DND-41 (cell line): ENCODE results near the gene MAGI1.
"Not testable (repeated sequence)": the region's sequence is repeated elsewhere in the genome, so short reads cannot be mapped to it uniquely, and the experiment has no call there.

Experiments used
- ATAC-seq: fragments of 200-7000 bp; cut with Tn5 transposase; 3 replicates; pipeline ENCODE4 v1.9.1; 2021; ENCODE audit warnings: low read depth; ENCODE audit not compliant: insufficient read depth
- DNase-seq: peaks from one replicate; pipeline ENCODE4 v3.0.0-alpha.2; 2020
- H2AFZ ChIP-seq: 2 replicates; pipeline ENCODE4 v1.6.0; 2012; ENCODE audit warnings: low read depth, low read length
- H3K27ac ChIP-seq: 2 replicates; pipeline ENCODE4 v1.5.1; 2012; ENCODE audit warnings: low read length, inconsistent platforms
- H3K27me3 ChIP-seq: fragments of 200-600 bp; sonication (generic); 2 replicates; pipeline ENCODE4 v1.6.0; 2012; ENCODE audit warnings: low read length, mild to moderate bottlenecking, inconsistent platforms; ENCODE audit not compliant: insufficient read depth, poor library complexity
- H3K36me3 ChIP-seq: 2 replicates; pipeline ENCODE4 v1.5.1; 2012; ENCODE audit warnings: low read length, inconsistent platforms; ENCODE audit not compliant: insufficient read depth
- H3K4me1 ChIP-seq: 2 replicates; pipeline ENCODE4 v1.5.1; 2012; ENCODE audit warnings: mild to moderate bottlenecking, low read length; ENCODE audit not compliant: insufficient read depth
- H3K4me2 ChIP-seq: 2 replicates; pipeline ENCODE4 v1.6.0; 2012; ENCODE audit warnings: mild to moderate bottlenecking, moderate library complexity, low read length, inconsistent platforms; ENCODE audit not compliant: insufficient read depth
- H3K4me3 ChIP-seq, 2 experiments: fragments of 200-600 bp in 1 of 2; shearing (Covaris generic) in 1 of 2; 2 replicates each; pipeline ENCODE4 v1.5.1; 2012 to 2016; ENCODE audit warnings: inconsistent platforms in 2 of 2, low read length in 2 of 2, mild to moderate bottlenecking in 2 of 2, low read depth in 1 of 2, moderate library complexity in 1 of 2
- H3K79me2 ChIP-seq: 2 replicates; pipeline ENCODE4 v1.6.0; 2012; ENCODE audit warnings: low read length, inconsistent platforms; ENCODE audit not compliant: insufficient read depth
- H3K9ac ChIP-seq: 2 replicates; pipeline ENCODE4 v1.6.0; 2012; ENCODE audit warnings: low read depth, mild to moderate bottlenecking, inconsistent platforms, low read length, moderate library complexity
- H3K9me3 ChIP-seq: 2 replicates; pipeline ENCODE4 v1.5.1; 2012; ENCODE audit warnings: low read length, moderate library complexity, mild to moderate bottlenecking, inconsistent platforms; ENCODE audit not compliant: insufficient read depth, severe bottlenecking
- H4K20me1 ChIP-seq: 2 replicates; pipeline ENCODE4 v1.6.0; 2012; ENCODE audit warnings: low read length; ENCODE audit not compliant: insufficient read depth
- EZH2 ChIP-seq: IDR thresholded peaks from 3 replicates; pipeline ENCODE4 v1.6.1; 2012; ENCODE audit warnings: borderline replicate concordance, low read depth, mild to moderate bottlenecking, moderate library complexity, low read length, inconsistent platforms; ENCODE audit not compliant: severe bottlenecking
- TF ChIP-seq, protein P1 (sequence below): IDR thresholded peaks from 2 replicates; pipeline ENCODE4 v1.5.1; 2012; ENCODE audit warnings: borderline replicate concordance, low read length, moderate library complexity, mild to moderate bottlenecking; ENCODE audit not compliant: poor library complexity, severe bottlenecking; ENCODE audit errors: extremely low read depth

Gene MAGI1

DNA sequence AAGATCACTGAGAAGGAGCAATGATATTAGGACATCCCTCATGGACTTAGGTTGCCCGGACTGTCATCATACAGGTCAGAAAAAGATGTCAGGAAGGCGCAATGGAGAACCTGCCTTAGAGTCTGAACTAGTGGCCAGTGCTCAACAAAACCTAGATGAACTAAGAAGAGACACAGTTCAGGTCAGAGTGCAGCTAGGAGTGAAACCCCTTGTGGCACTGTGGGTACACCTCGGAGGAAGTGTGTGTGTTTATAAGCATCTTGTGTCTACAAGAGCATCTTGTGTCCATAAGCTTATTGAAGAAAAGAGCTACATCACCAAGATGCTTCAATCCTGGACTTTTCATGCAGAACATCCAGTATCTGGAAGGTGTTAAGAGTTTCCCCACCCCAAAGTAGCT is 315.7 kb downstream of the MAGI1 start:
- Histone ChIP-seq H3K27me3 (no peaks in the 10 kb centered on the region), H3K36me3 (no peaks in the 10 kb centered on the region), H4K20me1 (no peaks in the 10 kb centered on the region), H3K4me3 (no peak overlapping the region), H3K4me1 (no peaks in the 10 kb centered on the region), H3K9ac (no peak overlapping the region), H3K79me2 (no peaks in the 10 kb centered on the region), H3K27ac (no peak overlapping the region), H2AFZ (no peak overlapping the region), H3K4me2 (no peak overlapping the region), H3K9me3 (no peaks in the 10 kb centered on the region)
- no peak for TF ChIP-seq EZH2
- TF ChIP-seq, protein P1, sequence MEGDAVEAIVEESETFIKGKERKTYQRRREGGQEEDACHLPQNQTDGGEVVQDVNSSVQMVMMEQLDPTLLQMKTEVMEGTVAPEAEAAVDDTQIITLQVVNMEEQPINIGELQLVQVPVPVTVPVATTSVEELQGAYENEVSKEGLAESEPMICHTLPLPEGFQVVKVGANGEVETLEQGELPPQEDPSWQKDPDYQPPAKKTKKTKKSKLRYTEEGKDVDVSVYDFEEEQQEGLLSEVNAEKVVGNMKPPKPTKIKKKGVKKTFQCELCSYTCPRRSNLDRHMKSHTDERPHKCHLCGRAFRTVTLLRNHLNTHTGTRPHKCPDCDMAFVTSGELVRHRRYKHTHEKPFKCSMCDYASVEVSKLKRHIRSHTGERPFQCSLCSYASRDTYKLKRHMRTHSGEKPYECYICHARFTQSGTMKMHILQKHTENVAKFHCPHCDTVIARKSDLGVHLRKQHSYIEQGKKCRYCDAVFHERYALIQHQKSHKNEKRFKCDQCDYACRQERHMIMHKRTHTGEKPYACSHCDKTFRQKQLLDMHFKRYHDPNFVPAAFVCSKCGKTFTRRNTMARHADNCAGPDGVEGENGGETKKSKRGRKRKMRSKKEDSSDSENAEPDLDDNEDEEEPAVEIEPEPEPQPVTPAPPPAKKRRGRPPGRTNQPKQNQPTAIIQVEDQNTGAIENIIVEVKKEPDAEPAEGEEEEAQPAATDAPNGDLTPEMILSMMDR, result no peak
- DNase-seq (no peak), ATAC-seq (no peak)

DNA sequence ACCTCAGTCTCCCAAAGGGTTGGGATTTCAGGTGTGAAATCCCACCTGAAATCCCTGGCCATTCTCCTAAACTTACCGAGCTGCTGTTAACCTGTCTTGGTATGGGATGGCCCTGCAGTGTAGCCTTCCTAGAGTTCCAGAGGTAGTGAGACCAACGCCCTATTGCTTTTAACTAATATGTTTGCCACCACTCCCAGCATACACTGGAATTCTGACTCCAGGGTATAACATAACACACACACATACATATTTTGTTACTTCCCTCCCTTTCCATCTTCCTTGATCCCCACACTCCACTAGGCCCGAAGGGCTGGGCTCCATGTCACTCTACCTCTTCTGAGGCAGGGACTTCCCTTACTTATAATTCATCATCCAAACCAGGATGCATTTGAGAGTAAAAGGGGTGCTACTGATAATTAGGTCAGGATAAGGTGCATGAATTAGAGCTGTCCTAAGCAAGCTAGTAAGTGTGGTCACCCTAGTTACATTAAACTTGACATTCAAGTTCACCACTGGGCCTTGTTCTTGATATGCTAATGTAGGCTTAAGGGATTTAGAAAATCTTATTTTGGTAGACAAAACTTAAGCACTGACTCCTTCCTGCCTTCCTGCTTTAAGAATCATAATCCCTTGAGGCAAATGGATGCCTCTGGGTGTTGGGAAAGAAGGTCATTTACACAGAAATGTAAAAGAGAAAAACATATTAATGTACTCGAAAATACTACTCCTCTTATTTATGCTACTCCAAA is 317.6 kb downstream of the MAGI1 start:
- Histone ChIP-seq H3K4me3 (no peak overlapping the region), H3K27me3 (no peaks in the 10 kb centered on the region), H3K4me2 (no peak overlapping the region), H3K9me3 (no peaks in the 10 kb centered on the region), H4K20me1 (no peaks in the 10 kb centered on the region), H3K27ac (no peak overlapping the region), H3K79me2 (no peaks in the 10 kb centered on the region), H2AFZ (no peak overlapping the region), H3K4me1 (no peaks in the 10 kb centered on the region), H3K36me3 (no peaks in the 10 kb centered on the region), H3K9ac (no peak overlapping the region)
- TF ChIP-seq, protein P1, result no peak
- TF ChIP-seq EZH2, result no peak
- ATAC-seq (no peak), DNase-seq (no peak)

DNA sequence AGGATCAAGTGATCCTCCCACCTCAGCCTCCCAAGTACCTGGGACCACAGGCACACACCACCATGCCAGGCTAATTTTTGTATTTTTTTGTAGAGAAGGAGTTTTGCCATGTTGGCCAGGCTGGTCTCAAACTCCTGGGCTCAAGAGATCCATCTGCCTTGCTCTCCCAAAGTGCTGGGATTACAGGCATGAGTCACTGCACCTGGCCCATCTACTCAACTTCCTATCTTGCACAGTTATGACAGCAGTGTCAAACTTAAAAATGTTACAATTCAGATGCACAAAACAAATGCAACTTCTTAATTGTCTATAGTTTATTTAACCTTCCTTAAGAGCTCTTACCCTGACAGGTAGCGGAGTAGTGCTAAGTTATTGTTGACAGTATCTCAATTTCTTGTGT is 319.1 kb downstream of the MAGI1 start:
- H3K36me3 ChIP-seq, H3K4me3 ChIP-seq, H2AFZ ChIP-seq, H3K79me2 ChIP-seq, H3K9ac ChIP-seq, H3K4me2 ChIP-seq, H3K4me1 ChIP-seq, H4K20me1 ChIP-seq, H3K27me3 ChIP-seq, H3K27ac ChIP-seq, ATAC-seq, H3K9me3 ChIP-seq, DNase-seq: not testable (repeated sequence)

DNA sequence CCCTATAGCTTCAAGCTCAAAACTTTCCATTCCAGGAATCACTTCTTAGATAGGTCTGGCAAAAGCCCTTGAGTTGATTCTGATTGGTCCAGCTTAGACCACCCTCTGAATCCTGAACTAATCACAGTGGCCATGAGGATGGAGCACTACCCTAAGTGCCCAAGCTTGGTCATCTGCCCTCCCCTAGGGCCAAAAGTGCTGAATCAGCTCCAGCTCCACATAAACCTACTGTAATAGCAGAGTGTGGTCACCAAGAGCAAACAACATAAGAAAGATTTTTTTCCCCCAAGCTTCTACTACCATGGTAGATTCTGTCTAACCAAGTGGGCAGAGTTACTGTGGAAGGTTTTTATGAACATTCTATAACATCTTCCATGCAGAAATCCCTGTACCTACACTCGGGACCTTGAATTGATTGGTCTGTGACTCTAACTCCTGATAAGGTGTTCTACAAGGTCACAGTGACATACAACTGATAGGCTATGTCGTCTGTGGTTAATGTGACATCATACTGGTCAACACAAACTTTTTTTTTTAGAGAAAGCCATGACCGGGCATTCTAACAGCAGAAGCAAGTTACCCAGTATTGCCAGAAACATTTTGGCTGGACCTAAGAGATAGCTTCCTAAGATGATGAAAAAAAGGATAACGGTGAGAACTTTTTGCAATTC is 320.9 kb downstream of the MAGI1 start:
- no peaks in the 10 kb centered on the region for H3K9me3 ChIP-seq
- H3K4me3 ChIP-seq, result no peak overlapping the region
- no peaks in the 10 kb centered on the region for H4K20me1 ChIP-seq
- H3K4me1 ChIP-seq, result no peaks in the 10 kb centered on the region
- ATAC-seq (no peak), DNase-seq (no peak)
- no peak overlapping the region for H3K4me2 ChIP-seq
- H3K9ac ChIP-seq, result no peak overlapping the region
- no peak overlapping the region for H2AFZ ChIP-seq
- no peak for TF ChIP-seq EZH2
- TF ChIP-seq, protein P1, result no peak
- H3K36me3 ChIP-seq, result no peaks in the 10 kb centered on the region
- H3K27ac ChIP-seq, result no peak overlapping the region
- no peaks in the 10 kb centered on the region for H3K27me3 ChIP-seq
- no peaks in the 10 kb centered on the region for H3K79me2 ChIP-seq
